ENCODE measurements around the gene DTX1. TPM values are rescaled to one million over a fixed set of nuclear protein-coding genes. Genes with fewer than 3 reads are reported as not detected.
A peak's percentile ranks its signal among the peaks of the same experiment; 100 is the strongest.

The DTX1 gene
- total RNA-seq, 1 experiment from 2014 or later, result 3.0 TPM

- no peak overlapping the region for H3T11ph ChIP-seq (ENCODE audit: low read length)
- no peak overlapping the region for H3K4ac ChIP-seq (ENCODE audit: low read depth, low read length)
- H3K9me3 ChIP-seq (ENCODE audit: control insufficient read depth, low read depth, low read length), result no peaks in the 10 kb centered on the region
- no peak overlapping the region for H2BK5ac ChIP-seq (ENCODE audit: insufficient read length, low read length)
- no peak overlapping the region for H4K5ac ChIP-seq (ENCODE audit: insufficient read length, low read depth, low read length)
- H2AK5ac ChIP-seq (ENCODE audit: insufficient read length, low read length), result no peak overlapping the region
- Mint-ChIP-seq H3K9me3 (no peaks in the 10 kb centered on the region), H3K27ac (peak overlapping the region in 1 of 3 experiments; percentile 1; a peak in 1 of 7 replicates), H3K36me3 (ENCODE audit: insufficient read depth in 1 of 3, low read depth in 3 of 3) (no peaks in the 10 kb centered on the region), H3K4me1 (peaks cover 0 to 11% of the 10 kb centered on the region in 2 experiments; a peak in 3 of 4 replicates), H3K27me3 (ENCODE audit: low read depth) (peaks cover 6% of the 10 kb centered on the region), H3K4me3 (no peak overlapping the region)
- H2AFZ ChIP-seq (ENCODE audit: low read length), result no peak overlapping the region
- peaks cover 4% of the 10 kb centered on the region for H3K23me2 ChIP-seq (ENCODE audit: insufficient read length, low read depth, low read length, poor library complexity, severe bottlenecking)
- H3K79me1 ChIP-seq (ENCODE audit: insufficient read depth, low read depth, low read length, poor library complexity, severe bottlenecking), result no peaks in the 10 kb centered on the region
- no CpG with 5 or more reads among the region's 1 CpG for WGBS (ENCODE audit: extremely low coverage, insufficient read length, low lambda C conversion rate)
- no peak overlapping the region for H3K4me2 ChIP-seq (ENCODE audit: insufficient read depth, insufficient read length, low read length)
- no peak overlapping the region for H4K91ac ChIP-seq (ENCODE audit: insufficient read length, low read depth, low read length)
- no peak overlapping the region for H2BK120ac ChIP-seq (ENCODE audit: low read depth, low read length, poor library complexity, severe bottlenecking)
- no peak for DNase-seq
- no peak overlapping the region for H4K8ac ChIP-seq (replicated peaks; ENCODE audit: insufficient read length, low read depth, low read length)
- no peak overlapping the region for H3K56ac ChIP-seq (ENCODE audit: insufficient read length, low read depth, low read length)
- H3K14ac ChIP-seq (ENCODE audit: insufficient read depth, low read length), result no peak overlapping the region
- no peaks in the 10 kb centered on the region for H3K79me2 ChIP-seq (ENCODE audit: insufficient read depth, low read length)
- H2BK20ac ChIP-seq (ENCODE audit: low read depth, low read length, poor library complexity, severe bottlenecking), result no peak overlapping the region
- H3K18ac ChIP-seq (ENCODE audit: insufficient read length, low read depth, low read length), result no peak overlapping the region
- no peak for TF ChIP-seq CTCF (conservative IDR thresholded peaks at IDR 0.05)
- no peak overlapping the region for H3K9ac ChIP-seq (ENCODE audit: extremely low read depth, insufficient read length, low read length)
- no peaks in the 10 kb centered on the region; the same call in 1 of the 2 replicates for H3K27me3 ChIP-seq (ENCODE audit: insufficient read depth, low read length)
- H2BK12ac ChIP-seq (ENCODE audit: insufficient read length, low read depth, low read length), result no peak overlapping the region
- H3K27ac ChIP-seq (ENCODE audit: insufficient read length, low read depth, low read length), result no peak overlapping the region
- no peak overlapping the region for H3K23ac ChIP-seq (ENCODE audit: insufficient read length, low read depth, low read length)
- H4K20me1 ChIP-seq (ENCODE audit: control insufficient read depth, insufficient read depth, insufficient read length), result peaks cover 4% of the 10 kb centered on the region
- H3K4me1 ChIP-seq (ENCODE audit: insufficient read depth, low read length), result no peaks in the 10 kb centered on the region
- no peak overlapping the region for H2BK15ac ChIP-seq (ENCODE audit: low read depth, low read length)
These were observed 49.8 kb downstream of the DTX1 start for GRCh38 chr12:113106361-113106760.

Measured in H9 (cell line).